Fibroblast of skin of scalp (primary cell): Measurements from ENCODE around the gene RRAGA. TPM values are rescaled to one million over a fixed set of nuclear protein-coding genes. Genes with fewer than 3 reads are reported as not detected.
A peak's percentile ranks its signal among the peaks of the same experiment; 100 is the strongest.
"Not testable (repeated sequence)": the region's sequence is repeated elsewhere in the genome, so short reads cannot be mapped to it uniquely, and the experiment has no call there.

ENCODE experiments used
- DNase-seq: peaks from one replicate; pipeline ENCODE4 v3.0.0-alpha.2; 2013
- polyA plus RNA-seq, 2 experiments: library from polyadenylated mRNA; unstranded; fragments of 120-200 nt; gene quantifications; one replicate each; pipeline ENCODE4 v1.2.1, GENCODE V29; 2013; ENCODE audit not compliant: insufficient read length in 2 of 2

RRAGA gene, protein sequence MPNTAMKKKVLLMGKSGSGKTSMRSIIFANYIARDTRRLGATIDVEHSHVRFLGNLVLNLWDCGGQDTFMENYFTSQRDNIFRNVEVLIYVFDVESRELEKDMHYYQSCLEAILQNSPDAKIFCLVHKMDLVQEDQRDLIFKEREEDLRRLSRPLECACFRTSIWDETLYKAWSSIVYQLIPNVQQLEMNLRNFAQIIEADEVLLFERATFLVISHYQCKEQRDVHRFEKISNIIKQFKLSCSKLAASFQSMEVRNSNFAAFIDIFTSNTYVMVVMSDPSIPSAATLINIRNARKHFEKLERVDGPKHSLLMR
- polyA plus RNA-seq (2013, experiment 1 of 2; ENCODE audit: insufficient read length) = 132 TPM
- polyA plus RNA-seq (2013, experiment 2 of 2; ENCODE audit: insufficient read length) = 130 TPM

DNA sequence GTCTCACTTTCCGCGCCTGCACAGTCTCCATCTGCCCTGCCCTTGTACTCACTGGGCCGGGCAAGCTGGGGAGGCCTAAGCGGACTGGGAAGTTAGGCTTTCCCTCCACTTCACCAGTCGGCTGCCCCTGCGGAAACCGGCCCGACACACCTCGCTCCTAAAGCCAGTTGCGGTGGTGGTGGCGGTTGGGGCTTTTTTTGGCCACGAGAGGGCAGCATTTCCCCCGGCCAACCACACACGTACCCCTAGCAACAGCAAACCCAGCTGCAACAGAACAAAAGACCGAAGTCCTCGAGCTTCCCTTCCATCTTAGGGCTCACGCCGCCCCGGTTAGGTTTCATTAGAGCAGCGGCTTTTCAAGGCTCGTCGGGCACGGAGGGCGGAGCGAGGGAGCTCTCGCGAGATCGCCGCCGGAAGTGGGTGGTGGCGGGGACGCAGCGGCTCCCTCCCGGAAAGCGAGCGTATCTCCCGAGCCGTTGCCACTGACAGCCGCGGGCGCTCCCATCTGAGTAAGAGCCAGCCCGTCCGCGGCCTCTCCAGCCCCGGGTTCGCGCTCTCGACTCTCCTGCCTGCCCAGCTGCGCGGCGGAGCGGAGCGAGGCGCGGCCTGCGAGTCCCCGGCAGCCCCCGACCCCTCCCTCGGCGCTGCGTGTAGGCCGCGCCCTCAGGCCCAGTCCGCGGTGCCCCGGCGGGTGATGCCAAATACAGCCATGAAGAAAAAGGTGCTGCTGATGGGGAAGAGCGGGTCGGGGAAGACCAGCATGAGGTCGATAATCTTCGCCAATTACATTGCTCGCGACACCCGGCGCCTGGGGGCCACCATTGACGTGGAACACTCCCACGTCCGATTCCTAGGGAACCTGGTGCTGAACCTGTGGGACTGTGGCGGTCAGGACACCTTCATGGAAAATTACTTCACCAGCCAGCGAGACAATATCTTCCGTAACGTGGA, at the start of gene RRAGA:
TSS of gene RRAGA (plus strand) at position 462 of the 951 bp plus-strand sequence. CDS start at position 695, 233 bp downstream.
- DNase-seq = peak; percentile 98

GRCh38 chr9:19000133-19000532, 49.1 kb upstream of the RRAGA start:
- no peak for DNase-seq

DNA sequence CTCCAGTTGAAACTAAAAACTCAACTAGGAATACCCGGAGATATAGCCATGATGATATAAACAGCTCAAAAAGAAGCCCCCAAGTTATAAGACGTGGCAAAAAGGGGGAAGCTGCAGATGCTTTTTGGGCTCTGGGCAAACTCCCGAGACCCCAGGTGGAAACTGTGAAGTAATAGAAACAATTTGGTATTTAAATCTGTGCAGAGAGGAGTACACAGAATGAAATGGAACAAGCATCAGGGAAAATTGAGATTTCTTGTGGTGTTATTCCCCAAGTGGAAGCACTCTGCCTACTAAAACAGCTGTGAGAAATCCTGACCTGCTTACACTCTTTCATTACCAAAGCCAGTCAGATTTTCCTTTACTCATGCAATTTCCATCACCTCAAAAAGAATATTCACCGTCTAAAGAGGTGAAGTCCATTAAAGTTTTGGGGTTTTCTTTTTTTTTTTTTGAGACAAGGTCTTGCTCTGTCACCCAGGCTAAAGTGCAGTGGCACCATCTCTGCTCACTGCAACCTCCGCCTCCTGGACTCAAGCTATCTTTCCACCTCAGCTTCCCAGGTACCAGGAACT, 39.7 kb upstream of the RRAGA start:
- no peak for DNase-seq

GRCh38 chr9:19018201-19018600, 31.0 kb upstream of the RRAGA start:
- no peak for DNase-seq

DNA sequence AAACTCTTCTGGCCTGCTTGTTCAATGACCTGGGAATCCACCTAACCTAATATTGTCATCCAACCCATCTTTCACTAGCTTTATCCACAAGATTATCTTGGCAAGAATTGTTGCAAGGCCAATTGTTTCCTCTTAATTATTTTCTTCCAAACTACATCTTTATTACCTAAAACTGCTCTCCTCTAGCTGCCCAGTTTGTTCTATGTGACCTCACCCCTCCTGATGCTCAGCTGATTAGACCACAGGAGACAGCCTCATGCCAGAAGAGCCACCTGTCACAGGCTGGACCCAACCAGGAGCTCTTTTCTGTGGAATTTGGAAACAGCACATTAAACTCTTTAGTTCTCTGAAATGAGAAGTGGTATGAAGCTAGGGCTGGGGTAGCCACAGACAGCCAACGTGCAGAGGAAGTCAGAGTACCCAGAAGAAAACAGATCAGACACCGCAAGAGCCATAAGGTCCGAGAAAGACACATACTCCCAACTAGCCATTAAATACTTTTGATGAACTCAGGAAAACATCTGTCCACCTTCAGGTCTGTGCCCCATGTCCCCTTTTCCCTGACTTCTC, 28.3 kb upstream of the RRAGA start:
- DNase-seq = no peak

GRCh38 chr9:19021649-19022048, 27.6 kb upstream of the RRAGA start:
- not testable (repeated sequence) for DNase-seq

- DNase-seq = no peak
Observed at GRCh38 chr9:19022206-19022605, 27.0 kb upstream of the RRAGA start.

DNA sequence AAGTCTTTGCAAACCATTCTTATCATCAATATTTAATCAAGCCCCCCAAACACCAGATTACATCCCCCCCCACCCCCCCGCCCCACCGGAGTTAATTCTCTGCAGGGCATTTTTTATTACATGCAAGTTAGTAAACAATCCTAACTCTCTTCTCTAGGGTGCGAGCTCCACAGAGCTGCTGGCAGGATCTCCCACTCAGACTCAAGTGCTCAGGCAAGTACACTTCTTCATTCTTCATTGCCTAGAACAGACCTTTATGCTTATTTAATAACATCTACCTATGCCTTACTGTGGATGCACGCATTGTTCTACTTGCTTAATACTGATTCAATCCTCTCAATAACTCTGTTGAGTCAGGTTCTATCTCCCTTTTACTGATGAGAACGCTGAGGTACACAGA, 26.1 kb upstream of the RRAGA start:
- no peak for DNase-seq

DNA sequence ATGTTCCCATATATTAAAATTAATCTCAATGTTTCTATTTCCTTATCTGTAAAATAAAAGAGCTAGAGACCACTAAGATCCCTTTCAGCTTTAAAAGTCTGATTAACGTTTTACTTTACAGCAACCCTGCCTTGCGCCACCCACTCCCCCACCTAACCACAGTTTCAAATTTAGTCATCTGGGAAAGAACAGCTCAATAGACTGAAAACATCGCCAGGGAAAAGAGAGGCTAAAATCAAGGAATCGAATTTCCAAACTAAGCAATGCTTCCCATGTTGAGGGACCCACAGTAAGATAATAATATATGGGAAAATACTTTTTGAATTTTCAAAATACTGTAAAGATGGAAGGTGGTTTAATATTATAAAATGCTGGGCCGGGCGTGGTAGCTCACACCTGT, 22.9 kb upstream of the RRAGA start:
- DNase-seq = no peak

DNA sequence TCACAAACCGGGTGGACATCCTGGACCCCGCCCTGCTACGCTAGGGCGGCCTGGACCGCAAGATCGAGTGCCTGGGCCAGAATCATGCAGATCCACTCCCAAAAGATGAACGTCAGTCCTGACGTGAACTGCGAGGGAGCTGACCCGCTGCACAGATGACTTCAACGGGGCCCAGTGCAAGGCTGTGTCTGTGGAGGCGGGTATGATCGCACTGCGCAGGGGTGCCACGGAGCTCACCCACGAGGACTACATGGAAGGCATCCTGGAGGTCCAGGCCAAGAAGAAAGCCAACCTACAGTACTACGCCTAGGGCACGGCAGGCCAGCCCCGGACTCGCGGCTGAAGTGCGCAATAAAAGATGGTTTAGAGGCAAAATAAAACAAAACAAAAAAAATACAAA, 21.4 kb upstream of the RRAGA start:
- no peak for DNase-seq

GRCh38 chr9:19028835-19029451, 20.3 kb upstream of the RRAGA start:
- peak; percentile 73 for DNase-seq

DNA sequence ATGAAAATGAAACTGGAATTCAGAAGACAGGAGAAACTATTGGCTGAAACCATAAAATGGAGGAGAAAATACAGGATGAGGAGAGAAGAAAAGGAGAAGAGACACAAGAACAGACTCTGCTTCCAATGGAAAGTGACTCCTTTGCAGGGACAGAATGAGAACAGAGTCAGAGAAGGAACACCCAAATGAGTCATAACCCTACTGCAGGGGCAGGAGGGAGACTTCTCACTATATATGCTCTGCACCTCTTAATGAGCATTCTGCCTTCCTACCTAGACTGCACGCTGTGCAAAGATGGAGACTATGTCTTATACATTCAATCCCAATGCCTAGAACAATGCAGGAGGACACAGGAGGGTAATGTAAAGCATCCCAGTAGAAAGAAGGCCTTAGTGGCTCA, 18.3 kb upstream of the RRAGA start:
- DNase-seq = peak; percentile 6

DNA sequence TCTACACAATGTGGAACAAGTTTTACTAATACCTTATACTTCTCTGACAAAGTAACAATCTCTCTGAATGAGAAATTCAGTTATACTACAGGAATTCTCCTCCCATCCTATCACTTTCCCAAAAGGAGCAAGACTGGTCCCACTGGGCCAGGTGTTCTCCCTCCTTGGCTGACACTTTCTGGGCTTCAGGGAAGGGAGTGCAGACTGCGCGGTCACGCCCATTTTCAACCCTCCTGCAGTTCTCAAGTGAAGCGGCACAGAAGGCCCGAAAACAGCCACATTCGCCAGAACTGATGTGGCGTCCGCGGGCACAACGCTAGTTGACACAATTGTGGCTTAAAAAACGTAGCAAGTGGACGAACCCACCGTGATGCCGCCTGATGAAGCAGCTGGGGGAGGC, 16.8 kb upstream of the RRAGA start:
- DNase-seq = no peak

GRCh38 chr9:19033015-19033414, 16.2 kb upstream of the RRAGA start, which contains the start of gene SAXO1:
Gene SAXO1 (minus strand): TSS chr9:19033209. CDS start chr9:19032908, 301 bp downstream.
- DNase-seq = no peak

DNA sequence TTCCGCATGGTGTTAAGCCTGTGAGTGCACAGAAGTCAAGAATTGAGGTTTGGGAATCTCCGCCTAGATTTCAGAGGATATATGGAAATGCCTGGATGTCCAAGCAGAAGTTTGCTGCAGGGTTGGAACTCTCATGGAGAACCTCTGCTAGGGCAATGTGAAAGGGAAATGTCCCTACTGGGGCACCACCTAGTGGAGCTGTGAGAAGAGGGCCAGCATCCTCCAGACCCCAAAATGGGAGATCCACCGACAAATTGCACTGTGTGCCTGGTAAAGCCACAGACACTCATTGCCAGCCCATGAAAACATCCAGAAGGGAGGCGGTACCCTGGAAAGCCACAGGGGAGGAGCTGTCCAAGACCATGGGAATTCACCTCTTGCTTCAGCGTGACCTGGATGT, 12.6 kb upstream of the RRAGA start:
- DNase-seq = no peak

- DNase-seq = peak; percentile 52
Observed at GRCh38 chr9:19049917-19050636, 850 bp downstream of the RRAGA start.

- DNase-seq = no peak
Observed at GRCh38 chr9:19050637-19051591, 1.7 kb downstream of the RRAGA start.

- no peak for DNase-seq
Observed at GRCh38 chr9:19057033-19057432, 7.8 kb downstream of the RRAGA start.

DNA sequence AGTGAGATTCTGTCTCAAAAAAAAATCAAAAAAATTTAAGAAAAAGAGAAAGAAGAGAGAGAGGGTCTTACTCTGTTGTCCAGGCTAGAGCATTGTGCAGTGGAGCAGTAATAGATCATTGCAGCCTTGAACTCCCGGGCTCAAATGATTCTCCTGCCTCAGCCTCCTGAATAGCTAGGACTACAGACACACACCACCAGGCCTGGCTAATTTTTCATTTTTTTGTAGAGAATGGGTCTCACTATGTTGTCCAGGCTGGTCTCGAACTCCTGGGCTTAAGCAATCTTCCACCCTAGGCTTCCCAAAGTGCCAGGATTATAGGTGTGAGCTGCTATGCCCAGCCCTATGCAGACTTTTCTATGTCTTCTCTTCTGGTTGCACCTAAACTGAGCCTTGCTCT, 25.0 kb downstream of the RRAGA start:
- no peak for DNase-seq

GRCh38 chr9:19074836-19075235, 25.6 kb downstream of the RRAGA start:
- no peak for DNase-seq
